Femur (tissue), 1 donor: ENCODE data around the gene LIF.
"Not testable (repeated sequence)": the region's sequence is repeated elsewhere in the genome, so short reads cannot be mapped to it uniquely, and the experiment has no call there.

Source experiments
- DNase-seq: peaks from one replicate; pipeline ENCODE4 v3.0.0-alpha.2; 2017

LIF gene

DNA sequence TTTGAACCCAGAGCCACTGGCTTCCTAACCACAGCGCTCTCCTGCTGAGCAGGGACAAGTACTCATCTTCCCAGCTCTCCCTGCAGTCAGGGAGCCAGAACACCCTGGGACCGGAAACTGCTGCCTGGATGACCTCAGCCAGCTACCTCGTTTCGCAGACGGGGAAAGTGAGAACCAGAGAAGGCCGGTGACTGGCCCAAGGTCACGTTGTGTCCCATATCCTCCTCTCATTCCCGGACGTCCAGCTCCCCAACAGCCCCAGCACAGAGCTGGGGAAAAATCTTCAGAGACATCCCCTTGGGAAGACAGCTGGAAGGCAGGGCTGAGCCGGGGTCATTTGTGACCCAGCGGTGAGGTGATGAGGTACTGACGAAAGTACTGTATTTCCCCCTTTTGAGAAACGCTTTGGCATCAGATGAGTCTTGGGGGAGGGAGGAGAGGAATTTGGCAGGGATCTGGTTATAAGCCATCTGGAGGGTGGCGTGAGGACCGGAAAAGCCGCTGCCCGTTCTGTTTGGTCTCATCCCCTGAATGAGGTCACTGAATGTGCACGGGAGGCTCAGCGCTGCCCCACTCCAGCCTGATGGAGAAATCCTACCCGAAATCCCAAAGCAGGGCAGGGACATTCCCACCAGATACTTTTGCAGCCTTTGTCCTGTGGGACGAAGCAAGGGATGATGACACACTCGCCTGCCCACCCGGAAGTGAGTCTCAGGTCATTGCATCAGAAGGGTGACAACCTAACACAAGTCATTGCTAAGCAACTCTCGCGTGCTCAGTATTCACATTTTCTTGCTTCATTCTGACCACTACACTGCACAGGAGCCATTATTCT is 41.1 kb downstream of the LIF start:
- DNase-seq: no peak

DNA sequence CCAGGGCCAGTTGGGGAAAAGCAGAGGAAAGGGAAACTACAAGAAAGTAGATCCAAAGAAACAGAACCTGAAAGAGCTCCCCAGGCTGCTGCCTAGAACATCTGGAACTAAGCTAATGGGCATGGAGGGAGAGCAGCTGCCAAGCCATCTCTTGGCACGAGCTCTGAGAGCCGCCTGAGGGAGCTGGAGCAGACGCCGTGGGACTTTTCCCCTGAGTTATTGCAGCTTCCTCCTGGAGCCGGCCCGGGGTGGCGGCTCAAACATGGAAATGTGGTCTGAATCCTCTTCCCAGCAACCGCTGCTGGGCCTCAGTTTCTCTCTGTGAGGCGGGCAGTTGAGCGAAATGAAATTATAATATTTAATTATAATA is 41.8 kb downstream of the LIF start:
- peak; percentile 83 for DNase-seq

GRCh38 chr22:30204015-30204741 is 42.4 kb downstream of the LIF start:
- no peak for DNase-seq

DNA sequence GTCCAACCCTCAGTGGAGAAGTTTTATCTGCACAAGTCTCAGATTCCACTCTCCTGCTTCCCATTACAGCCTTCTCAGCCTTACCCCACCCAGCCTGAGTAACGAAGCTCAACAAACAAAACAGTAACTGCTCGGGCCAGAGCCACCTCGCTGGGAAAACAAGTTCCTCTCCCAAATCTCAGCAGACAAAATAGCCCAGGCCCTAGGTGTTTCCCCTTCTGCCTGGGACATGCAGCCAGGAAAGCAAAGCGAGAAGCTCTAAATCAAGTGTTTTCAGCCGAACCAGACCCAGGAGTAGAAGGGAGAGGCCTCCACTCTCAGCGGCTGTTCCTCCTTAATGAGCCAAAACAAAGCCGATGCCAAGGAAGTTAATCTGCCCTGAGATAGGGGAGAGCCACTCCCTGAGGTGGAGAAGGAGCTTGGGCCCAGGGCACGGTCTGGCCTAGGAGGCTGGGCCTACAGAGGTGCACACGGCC is 44.0 kb downstream of the LIF start:
- DNase-seq: no peak

- DNase-seq: no peak
Measured at GRCh38 chr22:30201945-30202344, 44.6 kb downstream of the LIF start.

- not testable (repeated sequence) for DNase-seq
Measured at GRCh38 chr22:30200905-30201304, 45.7 kb downstream of the LIF start.

DNA sequence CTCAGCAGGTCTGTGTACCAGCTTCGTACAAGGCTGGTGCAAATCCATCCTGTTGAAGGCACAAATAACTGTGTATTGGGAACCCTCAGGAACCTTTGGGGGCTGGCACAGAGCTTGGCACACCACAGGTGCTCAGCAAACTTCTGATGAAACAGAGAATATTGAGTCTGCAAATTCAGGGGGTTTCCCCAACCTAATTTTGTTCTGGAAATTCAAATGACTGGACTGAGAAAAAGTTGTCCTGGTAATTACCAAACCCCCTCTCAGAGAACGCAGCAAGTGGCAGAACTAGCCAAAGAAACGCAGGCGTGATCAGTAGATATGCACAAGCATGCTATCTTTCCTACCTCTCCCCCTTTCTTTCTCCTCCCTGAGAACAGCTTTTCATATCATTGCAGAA is 47.6 kb downstream of the LIF start:
- no peak for DNase-seq

GRCh38 chr22:30198152-30198825 is 48.3 kb downstream of the LIF start:
- DNase-seq: no peak

GRCh38 chr22:30197389-30197788 is 49.2 kb downstream of the LIF start:
- DNase-seq: no peak

- no peak for DNase-seq
Measured at GRCh38 chr22:30196880-30197336, 49.7 kb downstream of the LIF start.

- peak; percentile 89 for DNase-seq
Measured at GRCh38 chr22:30196141-30196879, 50.2 kb downstream of the LIF start.

GRCh38 chr22:30195245-30196140 is 51.1 kb downstream of the LIF start:
- peak; percentile 79 for DNase-seq

DNA sequence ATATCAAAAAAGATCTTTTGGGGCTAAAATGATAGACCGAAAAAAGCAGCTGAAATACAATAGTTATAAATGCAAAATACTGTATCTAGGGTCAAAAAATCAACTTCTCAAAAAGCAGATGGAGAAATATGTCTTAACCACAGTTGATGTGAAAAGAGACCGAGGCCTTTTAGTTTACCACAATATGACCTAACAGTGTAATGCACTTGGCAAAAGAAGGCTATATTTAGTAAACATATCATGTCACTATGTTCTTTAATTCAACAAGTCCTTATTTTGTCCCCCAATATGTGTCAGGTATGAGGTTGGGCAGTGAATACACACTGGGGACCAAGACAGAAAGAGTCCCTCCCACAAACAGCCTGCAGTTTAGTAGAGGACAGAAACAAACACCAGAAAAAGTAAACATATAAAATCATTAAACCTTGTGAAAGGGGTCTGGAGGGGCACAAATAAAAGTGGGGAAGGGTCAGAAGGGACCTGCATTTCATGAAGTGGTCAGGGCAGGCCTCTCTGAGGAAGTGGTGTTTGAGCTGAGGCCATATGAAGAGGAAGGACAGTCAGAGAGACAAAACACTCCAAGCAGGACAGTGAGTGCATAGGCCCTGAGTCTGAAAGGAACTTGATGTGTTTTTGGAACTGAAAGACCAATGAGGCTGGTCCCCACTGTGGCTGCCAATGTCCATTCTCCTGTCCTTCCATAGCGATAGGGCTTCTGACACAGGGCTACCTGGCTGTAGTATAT is 53.4 kb downstream of the LIF start:
- no peak for DNase-seq

DNA sequence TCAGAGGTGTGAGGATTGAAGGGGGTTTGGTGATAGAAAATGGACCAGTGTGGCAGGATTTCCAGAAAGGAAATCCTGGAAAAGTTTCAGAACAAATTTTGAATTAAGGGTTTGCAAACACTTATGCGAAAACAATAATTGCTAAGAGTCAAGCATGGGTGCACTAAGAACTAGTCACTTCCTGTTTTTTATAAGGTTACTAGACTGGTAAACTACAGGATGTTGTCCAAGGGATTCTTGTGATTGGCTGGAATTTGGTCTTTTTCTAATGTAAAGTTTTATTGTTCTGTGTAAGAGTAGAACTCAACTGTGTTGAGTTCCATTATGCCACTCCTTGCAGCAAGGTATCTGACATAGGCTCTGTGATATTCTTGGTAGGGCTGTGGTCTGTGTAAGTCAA is 54.1 kb downstream of the LIF start:
- DNase-seq: no peak

GRCh38 chr22:30191040-30191701 is 55.4 kb downstream of the LIF start:
- DNase-seq: no peak

DNA sequence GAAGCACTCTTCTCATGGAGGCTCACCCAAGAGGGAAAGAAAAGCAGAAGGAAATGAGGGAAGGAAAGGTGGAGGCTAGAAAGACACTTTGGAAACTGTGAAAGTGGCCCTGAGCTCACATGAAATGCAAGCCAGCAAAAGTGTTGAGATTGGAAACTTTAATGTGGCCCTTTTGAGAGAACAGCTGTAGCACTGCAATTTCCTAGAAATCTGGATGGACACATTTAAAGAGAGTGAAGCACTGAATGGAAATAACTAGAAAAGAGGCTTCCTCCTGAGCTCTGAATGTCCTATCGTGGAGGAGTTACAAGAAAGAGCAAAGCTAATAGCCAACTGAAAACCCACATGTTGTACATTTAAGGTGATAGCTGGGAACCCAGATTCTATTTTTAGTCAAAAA is 56.0 kb downstream of the LIF start:
- no peak for DNase-seq
